ENCODE measurements around the gene KIF26B.
"Not testable (repeated sequence)": the region's sequence is repeated elsewhere in the genome, so short reads cannot be mapped to it uniquely, and the experiment has no call there.

The KIF26B gene

DNA sequence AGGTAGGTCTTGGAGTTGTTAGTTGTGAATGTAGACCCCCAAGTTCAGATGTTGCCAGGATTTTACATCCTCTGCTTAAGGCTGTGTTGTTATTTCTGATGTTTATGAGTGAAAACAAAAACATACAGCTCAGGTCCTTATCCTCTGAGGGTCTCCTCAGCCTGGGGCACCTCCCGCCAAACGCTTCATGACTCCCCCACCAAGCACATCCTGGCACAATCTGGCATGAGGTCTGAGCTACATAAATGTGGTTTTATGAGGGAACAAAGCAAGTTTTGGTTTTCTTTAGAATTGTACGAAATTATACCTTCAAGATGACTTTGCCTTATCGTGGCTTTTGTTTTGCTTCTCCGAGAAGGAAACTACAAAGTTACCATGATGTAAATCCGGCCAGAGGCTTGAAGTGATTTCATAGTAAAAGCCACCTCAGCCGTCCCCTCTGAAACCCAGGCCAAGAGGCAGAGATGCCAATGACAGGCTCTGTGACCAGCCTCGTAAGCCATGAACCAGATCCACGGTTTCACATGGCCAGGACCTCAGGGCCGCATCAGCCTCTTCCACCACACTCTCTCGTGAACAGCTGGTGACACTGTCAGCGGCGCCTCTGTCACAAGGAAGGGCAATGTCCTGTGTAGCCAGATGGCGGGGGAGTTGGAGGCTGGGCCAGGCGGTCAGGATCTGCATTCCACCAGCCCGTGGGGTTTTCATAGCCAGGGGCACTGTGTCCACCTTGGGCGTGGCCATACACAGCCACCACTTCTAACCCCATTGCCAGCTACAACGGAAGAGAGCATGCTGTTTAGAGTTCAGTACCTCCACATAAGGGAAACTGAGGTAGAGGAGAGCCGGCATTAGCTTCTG is 199.4 kb downstream of the KIF26B start:
- no peak overlapping the region for H3K4me2 ChIP-seq
- no peaks in the 10 kb centered on the region for H3K36me3 ChIP-seq

DNA sequence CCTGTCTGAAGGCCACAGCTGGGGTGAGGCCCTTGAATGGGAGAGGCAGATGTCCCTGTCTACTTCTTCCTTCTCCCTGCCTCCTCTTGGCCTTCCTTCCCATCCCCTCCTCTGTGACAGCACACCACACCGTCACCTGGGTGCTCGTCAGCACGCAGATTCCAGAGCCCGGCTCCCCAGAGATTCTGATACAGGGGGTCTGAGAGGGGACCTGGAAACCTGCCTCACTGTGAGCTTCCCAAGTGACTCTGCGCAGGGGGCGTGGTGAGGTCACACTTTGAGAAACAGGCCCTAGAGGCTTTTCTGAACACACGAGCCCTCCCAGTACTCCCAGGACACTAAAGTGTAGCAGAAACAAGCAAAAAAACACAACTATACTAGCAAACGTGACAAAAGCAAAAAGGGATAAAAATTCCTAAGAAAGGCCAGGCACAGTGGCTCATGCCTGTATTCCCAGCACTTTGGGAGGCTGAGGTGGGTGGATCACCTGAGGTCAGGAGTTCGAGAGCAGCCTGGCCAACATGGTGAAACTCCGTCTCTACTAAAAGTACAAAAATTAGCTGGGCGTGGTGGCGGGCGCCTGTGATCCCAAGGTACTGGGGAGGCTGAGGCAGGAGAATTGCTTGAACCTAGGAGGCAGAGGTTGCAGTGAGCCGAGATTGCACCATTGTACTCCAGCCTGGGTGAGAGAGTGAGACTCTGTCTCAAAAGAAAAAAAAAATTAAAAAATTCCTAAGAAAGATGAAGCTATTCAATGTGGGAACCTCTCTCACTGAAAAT is 201.3 kb downstream of the KIF26B start:
- not testable (repeated sequence) for H4K20me1 ChIP-seq; H3K4me2 ChIP-seq; H3K27me3 ChIP-seq; H3K4me3 ChIP-seq; H3K27ac ChIP-seq; H3K4me1 ChIP-seq; H3K9ac ChIP-seq; H3K9me3 ChIP-seq (replicated peaks in 1 of 11); H3K36me3 ChIP-seq

More for the DNA sequence above, 199.4 kb downstream of the KIF26B start:
- H4K20me1 ChIP-seq: no peaks in the 10 kb centered on the region
- H3K9ac ChIP-seq: no peak overlapping the region
- H3K4me3 ChIP-seq: no peak overlapping the region
- no peaks in the 10 kb centered on the region for H3K27me3 ChIP-seq
- peaks cover 0 to 1% (median 0%) of the 10 kb centered on the region in 10 experiments; a peak in 1 of 20 replicates for H3K4me1 ChIP-seq
- no peaks in the 10 kb centered on the region for H3K9me3 ChIP-seq (replicated peaks in 1 of 11)
- no peak overlapping the region for H3K27ac ChIP-seq
- no peak for TF ChIP-seq Cebpa-rat (IDR thresholded peaks at IDR 0.05)

- Histone ChIP-seq H3K4me1 (peaks cover 0 to 11% (median 7%) of the 10 kb centered on the region in 10 experiments; a peak in 10 of 20 replicates), H3K4me2 (no peak overlapping the region), H3K27ac (no peak overlapping the region), H4K20me1 (no peaks in the 10 kb centered on the region), H3K9ac (no peak overlapping the region), H3K4me3 (no peak overlapping the region), H3K27me3 (no peaks in the 10 kb centered on the region), H3K9me3 (replicated peaks in 1 of 11) (no peaks in the 10 kb centered on the region), H3K36me3 (no peaks in the 10 kb centered on the region)
- TF ChIP-seq Cebpa-rat (IDR thresholded peaks at IDR 0.05): no peak
Measured at GRCh38 chr1:245356891-245357585, 202.3 kb downstream of the KIF26B start.

- not testable (repeated sequence) for H3K4me2 ChIP-seq; H3K27me3 ChIP-seq; H3K9me3 ChIP-seq (replicated peaks in 1 of 11); H3K4me3 ChIP-seq; H3K9ac ChIP-seq; H4K20me1 ChIP-seq; H3K36me3 ChIP-seq; H3K27ac ChIP-seq
- H3K4me1 ChIP-seq: peaks cover 0 to 24% (median 13%) of the 10 kb centered on the region in 10 experiments; a peak in 16 of 20 replicates
Measured at GRCh38 chr1:245359101-245359680, 204.4 kb downstream of the KIF26B start.

DNA sequence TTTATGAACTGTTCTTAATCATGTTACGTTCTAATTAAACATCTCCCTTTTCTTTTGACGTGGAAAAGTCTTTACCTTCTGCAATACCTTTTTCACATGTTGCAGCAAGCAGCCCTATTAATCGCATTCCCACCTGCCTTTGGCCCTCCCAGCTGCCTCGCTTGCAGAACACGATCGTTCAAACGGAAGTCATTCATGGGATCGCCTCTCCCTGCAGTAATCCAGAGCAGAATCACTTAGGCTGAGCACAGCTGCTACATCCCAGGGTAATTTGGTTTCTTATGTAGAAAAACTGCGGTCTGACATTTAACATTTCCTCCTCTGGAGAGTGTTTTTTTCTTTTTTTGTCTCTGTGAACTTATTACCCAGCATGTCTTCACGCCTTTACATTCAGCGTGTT is 206.3 kb downstream of the KIF26B start:
- Histone ChIP-seq H3K4me3 (no peak overlapping the region), H4K20me1 (no peaks in the 10 kb centered on the region), H3K27me3 (peaks cover 0 to 6% (median 0%) of the 10 kb centered on the region in 11 experiments; a peak in 1 of 22 replicates), H3K36me3 (no peaks in the 10 kb centered on the region), H3K4me1 (peaks cover 0 to 40% (median 30%) of the 10 kb centered on the region in 10 experiments; a peak in 16 of 20 replicates), H3K4me2 (peak overlapping the region in 5 of 11 experiments; percentile 9 to 40 (median 29); a peak in 7 of 22 replicates), H3K9ac (no peak overlapping the region), H3K9me3 (replicated peaks in 1 of 11) (no peaks in the 10 kb centered on the region), H3K27ac (no peak overlapping the region)
- no peak for TF ChIP-seq Cebpa-rat (IDR thresholded peaks at IDR 0.05)

- H4K20me1 ChIP-seq: no peaks in the 10 kb centered on the region
- H3K4me3 ChIP-seq: no peak overlapping the region
- no peak overlapping the region for H3K9ac ChIP-seq
- H3K4me1 ChIP-seq: peaks cover 0 to 40% (median 30%) of the 10 kb centered on the region in 10 experiments; a peak in 16 of 20 replicates
- 0 out of 22 replicates have a peak overlapping the region, but pooled peaks of 2 of the 11 experiments have one; percentile 4 to 36 for H3K4me2 ChIP-seq
- peaks cover 0 to 5% (median 0%) of the 10 kb centered on the region in 11 experiments; a peak in 6 of 22 replicates for H3K9me3 ChIP-seq (replicated peaks in 1 of 11)
- no peak for TF ChIP-seq Cebpa-rat (IDR thresholded peaks at IDR 0.05)
- no peak overlapping the region for H3K27ac ChIP-seq
- H3K27me3 ChIP-seq: peaks cover 0 to 6% (median 0%) of the 10 kb centered on the region in 11 experiments; a peak in 1 of 22 replicates
- H3K36me3 ChIP-seq: no peaks in the 10 kb centered on the region
Measured at GRCh38 chr1:245361951-245362350, 207.2 kb downstream of the KIF26B start.

GRCh38 chr1:245363461-245364200 is 208.8 kb downstream of the KIF26B start:
- Histone ChIP-seq H3K4me1 (peaks cover 0 to 40% (median 30%) of the 10 kb centered on the region in 10 experiments; a peak in 16 of 20 replicates), H3K36me3 (no peaks in the 10 kb centered on the region), H3K4me2 (peak overlapping the region in 9 of 11 experiments; percentile 25 to 74 (median 59); a peak in 17 of 22 replicates), H3K27me3 (peaks cover 0 to 6% (median 0%) of the 10 kb centered on the region in 11 experiments; a peak in 1 of 22 replicates), H3K27ac (peak overlapping the region in 4 of 11 experiments; percentile 12 to 63 (median 51); a peak in 8 of 22 replicates), H3K9me3 (replicated peaks in 1 of 11) (peaks cover 0 to 16% (median under 1%) of the 10 kb centered on the region in 11 experiments; a peak in 8 of 22 replicates), H3K4me3 (no peak overlapping the region), H4K20me1 (no peaks in the 10 kb centered on the region), H3K9ac (peak overlapping the region in 1 of 11 experiments; percentile 43; a peak in 3 of 22 replicates)
- no peak for TF ChIP-seq Cebpa-rat (IDR thresholded peaks at IDR 0.05)
